HepG2 (cell line): ENCODE results near the gene GOLGA6L10.

ENCODE experiments used
- RCOR2 ChIP-seq: IDR thresholded peaks from 2 replicates; pipeline ENCODE4 v1.6.1; 2016; ENCODE audit warnings: missing biosample characterization, missing genetic modification reagents
- TFE3 ChIP-seq: IDR thresholded peaks from 2 replicates; pipeline ENCODE4 v1.6.1; 2016

- no peak for TF ChIP-seq RCOR2
- TF ChIP-seq TFE3 (CRISPR knock-in tag) = no peak
Measured at GRCh38 chr15:82292271-82292670, 57.0 kb downstream of the GOLGA6L10 start.
